Neural progenitor cell (in vitro differentiated cells): ENCODE measurements around the gene CD37. TPM values are rescaled to one million over a fixed set of nuclear protein-coding genes. Genes with fewer than 3 reads are reported as not detected.

Experiments
- DNase-seq: peaks from one replicate; pipeline ENCODE4 v3.0.0-alpha.2; 2016; ENCODE audit warnings: low spot score
- H2AFZ ChIP-seq: fragments of 200-600 bp; sonication (generic); replicated peaks from 2 replicates; pipeline ENCODE4 v1.6.1; 2016; ENCODE audit warnings: antibody characterized with exemption
- H3F3A ChIP-seq: fragments of 200-600 bp; sonication (generic); 2 replicates; pipeline ENCODE4 v1.6.1; 2016; ENCODE audit warnings: antibody characterized with exemption, low read depth
- H3K27ac ChIP-seq: fragments of 200-600 bp; sonication (generic); 2 replicates; pipeline ENCODE4 v1.5.1; 2016; ENCODE audit warnings: mild to moderate bottlenecking
- H3K27me3 ChIP-seq: fragments of 200-600 bp; sonication (generic); 2 replicates; pipeline ENCODE4 v1.6.1; 2016; ENCODE audit warnings: mild to moderate bottlenecking, moderate library complexity
- H3K36me3 ChIP-seq: fragments of 200-600 bp; sonication (generic); 2 replicates; pipeline ENCODE4 v1.5.1; 2016
- H3K4me1 ChIP-seq: fragments of 200-600 bp; sonication (generic); 2 replicates; pipeline ENCODE4 v1.6.1; 2016; ENCODE audit warnings: mixed run types
- H3K4me2 ChIP-seq: fragments of 200-600 bp; sonication (generic); 2 replicates; pipeline ENCODE4 v1.6.1; 2016
- H3K4me3 ChIP-seq: fragments of 200-600 bp; sonication (generic); 2 replicates; pipeline ENCODE4 v1.5.1; 2016
- H3K79me2 ChIP-seq: fragments of 200-600 bp; sonication (generic); 2 replicates; pipeline ENCODE4 v1.6.1; 2016; ENCODE audit warnings: low read depth
- H3K9ac ChIP-seq: fragments of 200-600 bp; sonication (generic); 2 replicates; pipeline ENCODE4 v1.6.1; 2016
- H3K9me3 ChIP-seq: fragments of 200-600 bp; sonication (generic); 2 replicates; pipeline ENCODE4 v1.5.1; 2016; ENCODE audit warnings: low read depth
- H4K20me1 ChIP-seq: fragments of 200-600 bp; sonication (generic); 2 replicates; pipeline ENCODE4 v1.6.1; 2016; ENCODE audit warnings: low read depth
- H3K27ac Mint-ChIP-seq: 3 replicates; pipeline ENCODE4 v1.8.0; 2021; ENCODE audit warnings: mixed read lengths
- H3K27me3 Mint-ChIP-seq: 2 replicates; pipeline ENCODE4 v1.8.0; 2022; ENCODE audit warnings: low read depth, mild to moderate bottlenecking, inconsistent platforms, moderate library complexity, mixed read lengths; ENCODE audit not compliant: insufficient read depth
- H3K36me3 Mint-ChIP-seq: 3 replicates; pipeline ENCODE4 v1.8.0; 2021; ENCODE audit warnings: mixed read lengths
- H3K4me1 Mint-ChIP-seq: 3 replicates; pipeline ENCODE4 v1.8.0; 2021; ENCODE audit warnings: mixed read lengths
- H3K4me3 Mint-ChIP-seq: 3 replicates; pipeline ENCODE4 v1.8.0; 2021; ENCODE audit warnings: mild to moderate bottlenecking, moderate library complexity, mixed read lengths
- H3K9me3 Mint-ChIP-seq: 3 replicates; pipeline ENCODE4 v1.8.0; 2020; ENCODE audit warnings: mixed read lengths
- EZH2 ChIP-seq: fragments of 200-600 bp; sonication (generic); IDR thresholded peaks from 2 replicates; pipeline ENCODE4 v1.6.1; 2017; ENCODE audit warnings: antibody characterized with exemption, mild to moderate bottlenecking, moderate library complexity
- EZH2phosphoT487 ChIP-seq: fragments of 200-600 bp; sonication (generic); IDR thresholded peaks from 2 replicates; pipeline ENCODE4 v1.6.1; 2017; ENCODE audit warnings: antibody characterized with exemption
- total RNA-seq: library from RNA; depleted of rRNA; stranded (reverse); fragments of >200 nt; gene quantifications from 2 replicates; pipeline ENCODE4 v1.2.3, GENCODE V29; 2015; ENCODE audit warnings: low replicate concordance
- TF ChIP-seq, protein P1 (sequence below): fragments of 200-600 bp; sonication (generic); IDR thresholded peaks from 2 replicates; pipeline ENCODE4 v1.5.1; 2017; ENCODE audit warnings: antibody characterized with exemption, mild to moderate bottlenecking

The CD37 gene
- total RNA-seq, 1 donor from 2014 or later, result not detected

DNA sequence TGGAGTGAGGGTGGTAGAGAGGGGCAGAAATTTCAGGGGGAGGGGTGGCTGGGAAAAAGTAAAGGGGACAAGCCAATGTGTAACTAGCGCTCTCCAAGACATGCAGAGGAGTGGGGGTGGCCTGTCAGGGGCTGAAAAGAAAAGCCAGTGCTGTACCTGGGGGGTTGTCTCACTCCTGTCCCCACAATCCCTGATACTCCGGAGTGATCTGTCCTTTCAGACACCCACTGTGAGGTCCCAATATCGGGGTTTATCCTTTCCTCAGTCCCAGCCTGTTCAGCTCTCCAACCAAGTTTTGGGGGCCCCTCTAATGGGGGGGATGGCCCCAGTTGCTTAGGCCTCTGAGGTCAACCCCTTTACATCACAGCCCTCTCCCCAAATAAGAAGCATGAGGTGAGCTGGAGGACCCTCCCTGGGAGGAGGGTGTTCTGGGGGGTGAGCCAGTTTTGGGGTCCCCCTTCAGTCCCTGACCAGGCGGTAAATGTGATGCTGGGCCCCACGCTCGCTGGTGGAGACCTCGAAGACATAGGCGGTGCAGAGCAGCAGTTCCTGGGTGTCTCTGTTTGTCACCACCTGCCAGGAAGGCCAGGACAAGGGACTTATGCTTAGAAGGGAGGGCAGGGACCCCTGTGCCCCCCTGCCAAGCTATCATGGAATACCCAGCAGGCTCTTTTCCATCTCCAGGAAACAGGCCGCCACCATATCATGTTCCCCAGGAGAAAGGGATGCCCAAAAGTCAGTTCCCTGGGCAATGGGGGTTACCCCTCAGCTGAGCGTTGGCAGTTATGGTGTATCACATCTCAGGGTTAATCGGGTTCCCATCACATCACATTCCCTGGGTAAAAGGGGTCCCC, 5.9 kb downstream of the CD37 start:
- Mint-ChIP-seq H3K27me3 (peaks cover 13% of the 10 kb centered on the region), H3K9me3 (no peaks in the 10 kb centered on the region), H3K36me3 (peaks cover 48% of the 10 kb centered on the region), H3K4me3 (no peak overlapping the region), H3K27ac (no peak overlapping the region), H3K4me1 (peaks cover 49% of the 10 kb centered on the region)
- H3K4me1 ChIP-seq, result no peaks in the 10 kb centered on the region
- no peak overlapping the region for H3K9ac ChIP-seq
- peaks cover 78% of the 10 kb centered on the region for H4K20me1 ChIP-seq
- TF ChIP-seq EZH2phosphoT487 (no peak), EZH2 (no peak)
- TF ChIP-seq, protein P1, sequence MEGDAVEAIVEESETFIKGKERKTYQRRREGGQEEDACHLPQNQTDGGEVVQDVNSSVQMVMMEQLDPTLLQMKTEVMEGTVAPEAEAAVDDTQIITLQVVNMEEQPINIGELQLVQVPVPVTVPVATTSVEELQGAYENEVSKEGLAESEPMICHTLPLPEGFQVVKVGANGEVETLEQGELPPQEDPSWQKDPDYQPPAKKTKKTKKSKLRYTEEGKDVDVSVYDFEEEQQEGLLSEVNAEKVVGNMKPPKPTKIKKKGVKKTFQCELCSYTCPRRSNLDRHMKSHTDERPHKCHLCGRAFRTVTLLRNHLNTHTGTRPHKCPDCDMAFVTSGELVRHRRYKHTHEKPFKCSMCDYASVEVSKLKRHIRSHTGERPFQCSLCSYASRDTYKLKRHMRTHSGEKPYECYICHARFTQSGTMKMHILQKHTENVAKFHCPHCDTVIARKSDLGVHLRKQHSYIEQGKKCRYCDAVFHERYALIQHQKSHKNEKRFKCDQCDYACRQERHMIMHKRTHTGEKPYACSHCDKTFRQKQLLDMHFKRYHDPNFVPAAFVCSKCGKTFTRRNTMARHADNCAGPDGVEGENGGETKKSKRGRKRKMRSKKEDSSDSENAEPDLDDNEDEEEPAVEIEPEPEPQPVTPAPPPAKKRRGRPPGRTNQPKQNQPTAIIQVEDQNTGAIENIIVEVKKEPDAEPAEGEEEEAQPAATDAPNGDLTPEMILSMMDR, result no peak
- H3K4me2 ChIP-seq, result no peak overlapping the region
- H3K9me3 ChIP-seq, result no peaks in the 10 kb centered on the region
- no peak overlapping the region for H2AFZ ChIP-seq
- no peak for DNase-seq
- peaks cover 74% of the 10 kb centered on the region for H3F3A ChIP-seq
- peaks cover 11% of the 10 kb centered on the region for H3K79me2 ChIP-seq
- no peak overlapping the region for H3K27ac ChIP-seq
- H3K36me3 ChIP-seq, result peaks cover 6% of the 10 kb centered on the region
- no peaks in the 10 kb centered on the region for H3K27me3 ChIP-seq
- H3K4me3 ChIP-seq, result no peak overlapping the region

- H4K20me1 ChIP-seq, result peaks cover 81% of the 10 kb centered on the region
- no peaks in the 10 kb centered on the region for H3K4me1 ChIP-seq
- no peak overlapping the region for H3K9ac ChIP-seq
- no peaks in the 10 kb centered on the region for H3K9me3 Mint-ChIP-seq
- no peak overlapping the region for H2AFZ ChIP-seq
- peaks cover 17% of the 10 kb centered on the region for H3K79me2 ChIP-seq
- no peaks in the 10 kb centered on the region for H3K27me3 ChIP-seq
- TF ChIP-seq, protein P1, result no peak
- H3K27ac Mint-ChIP-seq, result no peak overlapping the region
- peaks cover 76% of the 10 kb centered on the region for H3F3A ChIP-seq
- no peak overlapping the region for H3K4me3 ChIP-seq
- no peaks in the 10 kb centered on the region for H3K9me3 ChIP-seq
- no peak for DNase-seq
- H3K27me3 Mint-ChIP-seq, result peaks cover 11% of the 10 kb centered on the region
- peaks cover 6% of the 10 kb centered on the region for H3K36me3 ChIP-seq
- no peak overlapping the region for H3K4me2 ChIP-seq
- H3K27ac ChIP-seq, result no peak overlapping the region
- no peak overlapping the region for H3K4me3 Mint-ChIP-seq
- H3K4me1 Mint-ChIP-seq, result peaks cover 49% of the 10 kb centered on the region
- peaks cover 54% of the 10 kb centered on the region for H3K36me3 Mint-ChIP-seq
Measured at GRCh38 chr19:49342291-49342721, 7.1 kb downstream of the CD37 start.

GRCh38 chr19:49343123-49343522, 7.9 kb downstream of the CD37 start:
- Histone ChIP-seq H3F3A (peaks cover 78% of the 10 kb centered on the region), H4K20me1 (peaks cover 81% of the 10 kb centered on the region), H3K9me3 (no peaks in the 10 kb centered on the region), H3K27me3 (no peaks in the 10 kb centered on the region), H3K4me2 (no peak overlapping the region), H3K36me3 (peaks cover 8% of the 10 kb centered on the region), H3K27ac (no peak overlapping the region), H3K4me1 (no peaks in the 10 kb centered on the region), H3K79me2 (peaks cover 20% of the 10 kb centered on the region), H3K4me3 (no peak overlapping the region), H2AFZ (no peak overlapping the region), H3K9ac (no peak overlapping the region)
- no peak for TF ChIP-seq EZH2
- TF ChIP-seq EZH2phosphoT487, result no peak
- TF ChIP-seq, protein P1, result no peak
- Mint-ChIP-seq H3K4me1 (peaks cover 50% of the 10 kb centered on the region), H3K9me3 (no peaks in the 10 kb centered on the region), H3K36me3 (peaks cover 59% of the 10 kb centered on the region), H3K27me3 (peaks cover 11% of the 10 kb centered on the region), H3K4me3 (no peak overlapping the region), H3K27ac (no peak overlapping the region)
- DNase-seq, result no peak
